GM18870 (cell line): ENCODE measurements around the gene RAB40B.

ENCODE experiments used
- ATAC-seq: cut with Tn5 transposase; IDR thresholded peaks from one replicate; pipeline ENCODE4 v1.9.1; 2021; ENCODE audit warnings: moderate library complexity; ENCODE audit not compliant: unreplicated experiment

The RAB40B gene

GRCh38 chr17:82692268-82692667, 6.2 kb downstream of the RAB40B start:
- no peak for ATAC-seq

DNA sequence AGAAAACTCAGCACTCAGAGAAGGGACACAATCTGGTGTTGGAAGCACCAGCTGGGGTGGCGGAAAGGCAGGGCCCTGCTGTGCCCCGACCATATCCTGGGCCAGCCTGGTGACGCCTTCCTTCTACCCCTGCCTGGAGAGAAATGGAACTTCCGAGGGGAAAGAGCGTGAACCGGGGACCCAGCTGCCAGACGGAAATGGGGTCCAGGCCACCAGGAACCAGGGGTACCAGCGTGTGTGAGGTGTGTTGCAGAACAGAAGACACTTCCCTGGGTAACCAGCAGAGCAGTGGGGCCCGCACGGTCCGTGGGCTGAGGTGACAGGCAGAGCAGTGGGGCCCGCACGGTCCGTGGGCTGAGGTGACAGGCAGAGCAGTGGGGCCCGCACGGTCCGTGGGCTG, 6.8 kb downstream of the RAB40B start:
- no peak for ATAC-seq

DNA sequence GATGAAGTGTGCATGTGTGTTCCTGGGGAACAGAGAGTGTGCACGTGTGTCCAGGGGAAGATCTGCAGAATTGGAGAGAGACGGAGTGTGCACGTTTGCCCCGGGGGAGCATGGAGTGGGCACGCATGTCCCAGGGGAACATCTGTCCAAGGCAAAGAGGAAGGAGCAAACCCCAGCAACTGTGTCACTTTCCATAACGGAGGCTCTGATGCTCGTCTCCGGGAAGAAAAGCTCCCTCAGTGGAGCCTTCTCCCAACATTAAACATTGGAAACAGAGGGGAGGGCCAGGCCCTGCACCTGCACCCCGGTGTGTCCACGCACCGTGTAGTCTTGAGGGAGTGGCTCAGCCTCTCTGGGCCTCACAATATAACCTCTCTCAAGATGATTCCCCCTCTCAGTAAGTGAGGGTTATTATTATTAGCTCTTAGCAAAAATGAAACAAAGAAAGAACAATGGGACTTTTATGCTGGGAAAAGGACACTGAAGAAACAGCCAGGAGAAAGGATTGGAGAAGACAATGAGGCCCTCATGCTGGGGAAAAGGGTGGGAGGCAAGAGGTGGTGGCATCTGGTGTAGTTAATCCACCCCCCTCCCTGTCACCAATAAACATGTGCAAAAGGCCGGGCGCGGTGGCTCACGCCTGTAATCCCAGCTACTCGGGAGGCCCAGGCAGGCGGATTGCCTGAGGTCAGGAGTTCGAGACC, 7.6 kb downstream of the RAB40B start:
- ATAC-seq: no peak

- no peak for ATAC-seq
Observed at GRCh38 chr17:82689077-82689476, 9.4 kb downstream of the RAB40B start.

DNA sequence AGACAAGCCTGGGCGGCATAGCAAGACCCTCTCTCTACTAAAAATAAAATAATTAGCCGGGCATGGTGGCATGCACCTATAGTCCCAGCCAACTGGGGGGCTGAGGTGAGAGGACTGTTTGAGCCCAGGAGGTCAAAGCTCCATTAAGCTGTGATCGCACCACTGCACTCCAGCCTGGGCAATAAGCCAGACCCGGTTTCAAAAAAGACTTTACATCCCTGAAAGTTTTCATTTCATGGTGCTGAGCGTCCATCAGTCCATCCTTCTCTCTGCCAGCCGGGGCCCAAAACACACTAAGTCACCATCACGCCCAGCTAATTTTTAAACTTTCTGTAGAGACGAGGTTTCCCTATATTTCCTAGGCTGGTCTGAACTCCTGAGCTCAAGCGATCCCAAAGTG, 10.6 kb downstream of the RAB40B start:
- no peak for ATAC-seq

DNA sequence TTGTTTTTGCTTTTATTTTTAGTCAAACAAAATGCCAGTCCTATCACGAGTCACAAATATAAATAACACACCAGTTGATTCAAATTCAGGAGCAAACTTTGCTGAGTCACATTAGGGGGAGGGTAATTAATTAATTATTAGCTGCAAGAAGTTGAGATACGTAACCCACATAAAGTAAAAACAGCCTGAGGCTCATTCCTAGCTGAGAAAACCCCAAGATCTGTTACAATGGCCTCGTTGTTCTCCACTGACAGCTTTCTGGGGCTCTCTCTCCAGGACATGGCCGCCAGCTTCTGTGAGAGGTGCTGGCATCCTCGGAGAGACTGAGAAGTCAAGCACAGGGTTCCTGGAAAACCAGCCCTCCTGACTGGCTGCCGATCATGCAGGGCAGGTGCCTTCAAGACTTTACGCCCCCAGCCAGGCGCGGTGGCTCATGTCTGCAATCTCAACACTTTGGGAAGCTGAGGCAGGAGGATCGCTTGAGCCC, 11.1 kb downstream of the RAB40B start:
- ATAC-seq: no peak

DNA sequence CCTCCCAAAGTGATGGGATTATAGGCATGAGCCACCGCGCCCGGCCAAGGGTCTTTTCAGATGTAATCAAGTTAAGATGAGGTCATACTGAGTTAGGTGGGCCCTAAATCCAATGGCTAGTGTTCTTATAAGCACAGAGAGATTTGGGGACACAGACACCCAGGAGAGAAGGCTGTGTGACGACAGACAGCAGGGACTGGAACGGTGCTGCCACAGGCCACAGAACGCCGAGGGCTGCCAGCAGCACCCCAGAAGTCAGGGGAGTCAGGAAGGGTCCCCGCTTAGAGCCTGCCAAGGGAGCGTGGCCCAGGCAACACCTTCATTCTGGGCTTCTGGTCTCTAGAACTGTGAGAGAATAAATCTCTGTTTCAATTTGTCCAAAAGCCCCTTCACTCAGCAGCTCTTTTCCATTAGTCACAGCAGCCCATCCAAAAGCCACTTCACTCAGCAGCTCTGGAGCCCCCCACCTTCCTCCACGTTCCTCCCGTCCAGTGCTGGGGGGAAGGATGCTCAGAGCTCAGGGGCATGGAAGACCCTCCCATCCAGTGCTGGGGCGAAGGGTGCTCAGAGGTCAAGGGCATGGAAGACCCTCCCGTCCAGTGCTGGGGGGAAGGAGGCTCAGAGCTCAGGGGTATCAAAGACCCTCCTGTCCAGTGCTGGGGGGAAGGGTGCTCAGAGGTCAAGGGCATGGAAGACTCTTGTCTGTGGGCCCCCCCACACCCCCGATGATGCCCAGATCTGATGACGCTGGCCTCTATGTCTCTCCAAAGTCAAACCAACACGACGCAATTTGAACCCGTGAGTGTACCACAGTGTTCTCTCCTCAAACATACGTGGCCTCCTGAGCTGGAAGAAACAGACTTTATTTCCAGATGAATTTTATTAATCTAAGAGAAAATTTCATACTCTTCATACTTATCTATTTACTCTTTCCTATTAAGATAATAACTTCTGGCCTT, 11.9 kb downstream of the RAB40B start:
- ATAC-seq: no peak

GRCh38 chr17:82685291-82685690, 13.2 kb downstream of the RAB40B start:
- ATAC-seq: no peak

DNA sequence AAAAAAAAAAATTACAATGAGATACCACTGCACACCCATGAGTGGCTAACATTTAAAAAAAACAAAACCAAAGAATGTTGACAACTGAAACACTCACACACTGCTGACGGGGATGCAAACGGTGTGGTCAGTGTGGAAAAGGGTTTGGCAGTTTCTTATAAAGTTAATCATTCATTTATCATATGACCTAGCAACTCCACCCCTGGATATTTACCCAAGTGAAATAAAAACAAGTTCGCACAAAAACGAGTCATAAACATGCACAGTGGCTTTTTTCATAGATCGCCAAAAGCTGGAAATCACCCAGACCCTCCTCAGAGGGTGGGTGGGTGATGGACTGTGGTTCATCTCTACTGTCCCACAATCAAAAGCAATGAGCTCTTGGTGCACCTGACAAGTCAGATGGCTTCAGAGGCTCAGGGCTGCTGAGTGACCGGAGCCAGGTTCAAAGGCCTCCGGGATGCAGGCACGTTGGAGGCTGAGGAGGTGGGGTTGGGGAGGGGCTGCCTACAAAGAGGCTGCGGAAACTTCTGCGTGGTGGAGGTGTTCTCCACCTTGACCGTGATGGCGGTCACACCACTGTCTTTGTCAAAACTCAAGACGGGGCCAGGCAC, 14.2 kb downstream of the RAB40B start:
- no peak for ATAC-seq

DNA sequence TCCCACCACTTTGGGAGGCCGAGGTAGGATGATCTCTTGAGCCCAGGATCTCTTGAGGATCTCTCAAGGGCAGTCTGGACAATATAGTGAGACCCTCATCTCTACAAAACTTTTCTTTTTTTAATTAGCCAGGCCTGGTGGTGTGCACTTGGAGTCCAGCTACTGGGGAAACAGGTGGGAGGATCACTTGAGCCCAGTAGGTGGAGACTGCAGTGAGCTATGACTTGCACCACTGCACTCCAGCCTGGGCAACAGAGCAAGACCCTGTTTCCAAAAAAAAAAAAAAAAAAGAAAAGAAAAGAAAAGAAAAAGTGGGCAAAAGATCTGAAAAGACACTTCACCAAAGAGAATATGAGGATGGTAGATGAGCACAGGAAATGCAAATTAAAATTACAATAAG, 15.0 kb downstream of the RAB40B start:
- ATAC-seq: no peak

DNA sequence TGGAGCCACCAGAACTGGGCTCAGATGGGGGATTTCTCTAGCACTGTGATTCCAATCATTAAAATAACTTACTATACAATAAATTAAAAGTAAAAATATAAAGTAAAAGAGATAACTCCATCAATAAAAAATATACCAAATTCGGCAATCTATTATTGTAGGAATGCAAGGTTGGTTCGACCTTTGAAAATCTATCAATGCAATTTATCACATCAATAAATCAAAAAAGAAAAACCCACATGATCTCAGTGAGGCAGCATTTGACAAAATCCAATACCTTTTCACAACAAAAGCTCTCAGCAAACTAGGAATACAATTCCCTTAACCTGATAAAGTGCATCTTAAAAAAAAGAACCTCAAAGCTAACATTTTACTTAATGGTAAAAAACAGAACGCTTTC, 17.0 kb downstream of the RAB40B start:
- no peak for ATAC-seq

DNA sequence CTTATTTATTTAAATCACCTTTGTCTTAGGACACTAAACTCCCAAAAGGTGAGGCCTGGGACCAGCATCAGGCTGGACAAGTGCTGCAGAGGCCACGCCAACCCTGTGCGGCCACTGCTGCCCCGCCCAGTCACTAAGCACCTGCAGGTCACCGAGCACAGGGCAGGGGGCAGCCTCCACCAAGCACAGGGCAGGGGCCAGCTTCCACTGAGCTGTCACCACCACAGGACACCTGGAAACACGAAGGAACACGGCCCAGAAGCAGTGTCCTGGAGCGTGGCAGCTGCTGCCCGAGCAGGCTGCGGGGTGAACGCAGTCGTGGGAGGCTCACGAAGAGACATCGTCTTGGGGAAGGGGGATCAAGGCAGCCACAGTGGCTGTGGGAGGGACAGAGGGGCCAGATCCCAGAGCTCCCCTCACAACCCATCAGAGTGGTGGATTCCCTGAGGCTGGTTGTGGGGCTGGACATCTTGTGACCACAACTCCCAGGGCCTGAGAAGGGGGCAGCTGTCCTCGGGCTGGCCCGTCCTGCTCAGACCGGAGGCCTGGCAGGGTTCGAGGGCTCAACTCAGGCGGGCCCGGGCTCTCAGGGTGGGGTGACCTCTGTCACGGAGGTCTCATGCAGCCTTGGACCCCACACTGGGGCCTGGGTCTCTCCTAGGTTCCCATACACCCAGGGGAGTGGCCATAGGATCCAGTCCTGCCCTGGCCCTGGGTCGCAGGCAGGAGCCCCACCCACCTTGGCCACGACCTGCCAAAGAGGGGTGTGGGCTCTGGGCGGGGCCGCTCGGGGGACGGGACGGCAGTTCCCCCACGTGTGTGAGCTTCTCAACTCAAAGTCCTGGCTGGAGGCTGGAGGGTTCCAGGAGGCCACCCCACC, 18.7 kb downstream of the RAB40B start:
- ATAC-seq: no peak

DNA sequence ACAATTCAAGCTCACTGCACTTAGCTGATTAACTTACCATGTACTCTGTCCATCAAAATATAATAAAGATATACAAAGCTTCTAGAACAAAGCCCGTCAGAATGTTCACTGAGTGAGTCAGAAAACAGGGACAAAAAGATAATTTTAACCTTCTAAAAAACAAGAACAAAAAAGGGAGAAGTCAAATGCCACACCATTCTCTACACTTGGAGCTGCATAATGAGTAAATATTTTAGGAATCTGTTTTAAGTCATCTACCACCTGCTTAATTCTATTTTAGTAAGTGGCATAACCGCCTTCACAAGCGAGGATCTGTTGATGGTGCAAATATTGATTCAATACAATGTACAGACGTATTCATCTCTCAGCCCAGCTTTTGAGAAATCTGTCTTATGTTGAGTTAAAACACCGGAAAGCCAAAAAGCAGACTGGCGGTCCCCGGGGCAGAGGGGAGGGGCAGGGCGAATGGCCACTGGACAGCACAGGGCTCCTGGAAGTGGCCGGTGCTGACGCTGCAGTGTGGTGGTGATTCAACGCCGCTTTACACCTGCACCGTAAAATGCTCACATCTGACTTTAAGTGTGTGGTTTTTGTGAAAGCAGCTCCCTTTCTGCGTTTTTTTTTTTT, 20.1 kb downstream of the RAB40B start:
- ATAC-seq: no peak

- ATAC-seq: no peak
Observed at GRCh38 chr17:82677353-82677925, 21.1 kb downstream of the RAB40B start.

DNA sequence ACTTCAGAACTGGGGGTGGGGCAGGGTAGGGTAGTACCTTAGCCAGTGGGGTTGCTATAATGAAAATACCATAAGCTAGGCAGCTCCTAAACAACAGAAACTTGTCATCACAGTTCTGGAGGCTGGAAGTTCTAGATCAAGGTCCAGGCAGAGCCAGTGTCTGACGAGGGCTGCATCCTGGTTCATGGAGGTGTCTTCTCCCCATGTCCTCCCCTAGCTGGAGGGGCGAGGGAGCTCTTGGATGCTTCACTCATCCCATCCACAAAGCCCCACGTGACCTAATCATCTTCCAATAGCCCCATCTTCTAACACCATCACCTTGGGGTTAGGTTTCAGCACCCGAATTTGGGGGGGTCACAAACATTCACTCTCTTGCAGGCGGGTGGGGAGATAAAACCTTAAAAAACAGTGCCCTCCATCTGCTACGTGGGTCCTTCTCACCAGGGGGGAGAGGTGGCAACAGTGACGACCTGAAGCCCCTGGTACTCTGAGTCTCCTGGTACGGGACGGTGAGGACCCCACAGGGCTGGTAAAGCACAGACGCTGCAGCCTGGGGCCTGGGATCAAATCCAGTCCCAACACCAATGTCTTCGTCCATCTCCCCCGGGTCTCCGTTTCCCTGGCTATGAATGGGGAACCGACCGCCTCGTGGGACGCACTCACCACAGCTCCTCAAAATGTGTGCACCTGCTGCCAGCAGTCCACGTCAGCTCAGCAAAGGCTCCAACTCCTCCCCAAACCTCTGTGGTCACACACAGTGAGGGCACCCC, 22.8 kb downstream of the RAB40B start:
- ATAC-seq: no peak

- no peak for ATAC-seq
Observed at GRCh38 chr17:82674656-82675475, 23.6 kb downstream of the RAB40B start.

DNA sequence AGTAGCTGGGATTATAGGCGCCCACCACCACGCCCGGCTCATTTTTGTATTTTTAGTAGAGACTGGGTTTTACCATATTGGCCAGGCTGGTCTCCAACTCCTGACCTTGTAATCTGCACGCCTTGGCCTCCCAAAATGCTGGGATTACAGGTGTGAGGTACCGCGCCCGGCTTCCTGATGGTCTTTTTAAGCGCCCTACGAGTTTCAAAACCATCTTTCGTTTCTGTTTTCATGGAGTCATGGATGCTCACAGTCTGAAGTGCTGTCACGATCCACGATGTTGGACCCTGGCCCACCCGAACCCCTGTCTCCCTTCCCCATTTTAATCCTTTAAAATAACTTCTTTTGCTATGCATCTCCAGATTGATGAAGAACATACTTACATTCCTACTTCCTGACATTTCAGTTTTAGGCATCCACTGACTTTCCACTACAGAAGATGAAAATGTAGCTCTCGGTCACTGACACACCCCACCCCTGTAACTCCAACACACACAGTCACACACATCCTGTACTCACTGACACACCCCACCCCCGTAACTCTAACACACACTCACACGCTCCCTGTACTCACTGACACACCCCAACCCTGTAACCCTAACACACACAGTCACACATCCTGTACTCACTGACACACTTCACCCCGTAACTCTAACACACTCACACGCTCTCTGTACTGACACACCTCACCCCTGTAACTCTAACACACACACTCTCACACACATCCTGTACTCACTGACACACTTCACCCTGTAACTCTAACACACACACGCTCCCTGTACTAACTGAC, 27.6 kb downstream of the RAB40B start:
- ATAC-seq: no peak
